ENCODE data around the gene ZNF787.

- TF ChIP-seq CTCF (IDR thresholded peaks at IDR 0.05; ENCODE audit: low read depth, low read length) (no peak), EZH2phosphoT487 (IDR thresholded peaks at IDR 0.05; ENCODE audit: low read depth) (no peak)
Observed at GRCh38 chr19:56167064-56167578, 46.0 kb upstream of the ZNF787 start.

Data from OCI-LY3 (cell line).